KOPT-K1 (cell line): ENCODE results near the gene TAF4.

Experiments used
- H3K27ac ChIP-seq: fragments of 200-600 bp; sonication (generic); 2 replicates; pipeline ENCODE4 v1.5.1; 2016; ENCODE audit warnings: antibody characterized with exemption, mild to moderate bottlenecking, low read depth, low read length; ENCODE audit not compliant: poor library complexity, severe bottlenecking
- H3K36me3 ChIP-seq: fragments of 200-600 bp; sonication (generic); 2 replicates; pipeline ENCODE4 v1.5.1; 2017; ENCODE audit warnings: antibody characterized with exemption, mild to moderate bottlenecking, low read length, moderate library complexity; ENCODE audit not compliant: insufficient read depth
- H3K9me3 ChIP-seq: fragments of 200-600 bp; sonication (generic); 2 replicates; pipeline ENCODE4 v1.5.1; 2017; ENCODE audit warnings: antibody characterized with exemption, low read length, mild to moderate bottlenecking; ENCODE audit not compliant: insufficient read depth, poor library complexity, severe bottlenecking

TAF4 gene

DNA sequence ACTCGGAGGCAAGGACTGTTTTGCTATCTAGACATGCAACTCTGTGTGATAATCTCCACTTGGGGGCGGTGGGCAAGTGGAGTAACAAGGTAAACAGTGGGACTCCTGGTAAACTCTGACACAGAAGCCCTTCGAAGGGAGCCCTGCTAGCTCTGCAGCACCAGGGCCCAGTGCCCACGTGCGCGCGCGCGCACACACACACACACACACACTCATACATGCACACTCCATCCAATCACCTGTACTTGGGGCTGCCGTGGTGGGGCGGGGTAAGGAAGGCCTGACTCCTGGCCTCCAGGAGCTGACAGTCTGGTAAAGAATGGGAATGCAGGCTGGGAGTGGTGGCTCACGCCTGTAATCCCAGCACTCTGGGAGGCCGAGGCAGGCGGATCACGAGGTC, 36.4 kb downstream of the TAF4 start:
- H3K36me3 ChIP-seq: no peaks in the 10 kb centered on the region
- no peaks in the 10 kb centered on the region for H3K9me3 ChIP-seq
- no peak overlapping the region for H3K27ac ChIP-seq

DNA sequence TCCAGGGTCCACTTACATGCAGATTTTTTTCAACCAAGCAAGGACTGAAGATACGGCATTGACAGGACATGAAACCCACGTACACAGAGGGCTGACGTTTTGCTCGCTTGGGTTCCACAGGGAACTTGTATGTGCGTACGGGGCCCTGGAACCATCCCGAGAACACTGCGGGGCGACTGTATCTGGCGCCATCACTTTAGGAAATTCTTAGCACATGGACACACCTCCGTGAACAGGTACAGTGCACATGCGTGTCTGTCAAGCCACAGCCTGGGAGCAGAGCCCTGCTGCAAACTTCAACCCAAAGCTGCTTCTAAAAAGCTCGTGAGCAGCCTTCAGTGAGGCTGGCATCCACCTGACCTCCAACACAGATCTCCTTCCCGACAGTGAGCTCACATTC, 37.3 kb downstream of the TAF4 start:
- H3K27ac ChIP-seq: no peak overlapping the region
- no peaks in the 10 kb centered on the region for H3K9me3 ChIP-seq
- no peaks in the 10 kb centered on the region for H3K36me3 ChIP-seq

DNA sequence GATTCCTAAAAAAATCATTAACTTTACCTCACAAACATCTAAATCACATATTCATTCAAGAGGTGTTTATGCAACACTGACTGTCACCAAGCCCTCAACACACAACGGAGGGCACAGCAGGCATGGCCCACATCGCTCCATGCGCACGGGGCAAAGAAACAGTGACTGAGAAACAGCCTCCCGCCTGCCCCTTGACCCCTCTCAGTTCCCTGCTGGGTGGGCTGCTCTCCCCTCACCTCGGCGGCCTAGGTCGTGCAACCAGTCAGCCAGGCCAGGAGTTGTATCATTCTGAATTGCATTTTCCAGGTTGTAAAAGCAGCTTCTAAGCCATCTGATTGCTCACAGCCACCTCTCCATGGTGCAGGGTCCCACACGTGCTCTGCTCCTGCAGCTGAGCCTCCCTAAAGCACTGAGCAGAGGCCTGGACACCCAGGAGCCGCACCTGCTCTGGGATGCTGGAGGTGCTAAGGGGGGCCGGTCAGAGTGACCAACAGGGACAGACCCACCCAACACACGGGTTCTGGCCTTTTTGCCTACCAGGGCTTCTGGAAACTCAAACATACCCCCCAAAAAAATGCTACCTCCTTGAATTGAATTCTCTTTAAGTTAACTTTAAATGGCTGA, 37.9 kb downstream of the TAF4 start:
- Histone ChIP-seq H3K36me3 (no peaks in the 10 kb centered on the region), H3K9me3 (no peaks in the 10 kb centered on the region), H3K27ac (no peak overlapping the region)

DNA sequence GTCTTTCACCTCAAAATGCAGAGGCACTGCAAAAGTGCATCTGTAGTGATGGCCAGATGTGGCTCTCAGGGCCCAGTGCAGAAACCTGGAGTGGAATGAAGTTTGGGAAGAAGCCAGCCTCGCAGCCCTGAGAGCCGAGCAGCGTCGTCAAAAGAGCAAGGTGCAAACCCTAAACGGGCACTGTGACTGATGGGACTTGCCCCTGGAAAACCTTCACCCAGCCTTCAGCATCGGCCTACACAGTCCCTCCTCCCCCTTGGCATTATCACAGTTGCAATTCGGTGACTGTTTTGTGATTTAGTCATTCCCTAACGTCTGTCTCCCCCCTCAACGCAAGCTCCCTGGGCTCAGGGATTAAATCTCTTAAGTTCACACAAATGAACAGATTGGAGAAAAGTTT, 38.6 kb downstream of the TAF4 start:
- H3K36me3 ChIP-seq: no peaks in the 10 kb centered on the region
- H3K27ac ChIP-seq: no peak overlapping the region
- H3K9me3 ChIP-seq: no peaks in the 10 kb centered on the region

DNA sequence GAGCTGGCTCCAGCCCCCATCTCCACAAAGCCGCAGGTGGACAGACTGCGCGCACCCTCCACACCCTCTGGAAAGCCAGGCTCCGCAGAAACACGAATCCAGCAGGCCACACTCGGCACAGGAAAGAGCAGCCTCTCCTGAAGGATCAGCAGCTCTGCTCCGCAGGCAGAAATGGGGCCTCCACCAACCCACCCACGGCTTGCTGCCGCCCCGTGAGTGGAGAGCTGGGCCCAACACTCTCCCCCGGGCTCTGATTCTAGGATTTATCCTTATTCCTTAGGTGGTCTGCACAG, 39.2 kb downstream of the TAF4 start:
- Histone ChIP-seq H3K9me3 (no peaks in the 10 kb centered on the region), H3K36me3 (no peaks in the 10 kb centered on the region), H3K27ac (no peak overlapping the region)

DNA sequence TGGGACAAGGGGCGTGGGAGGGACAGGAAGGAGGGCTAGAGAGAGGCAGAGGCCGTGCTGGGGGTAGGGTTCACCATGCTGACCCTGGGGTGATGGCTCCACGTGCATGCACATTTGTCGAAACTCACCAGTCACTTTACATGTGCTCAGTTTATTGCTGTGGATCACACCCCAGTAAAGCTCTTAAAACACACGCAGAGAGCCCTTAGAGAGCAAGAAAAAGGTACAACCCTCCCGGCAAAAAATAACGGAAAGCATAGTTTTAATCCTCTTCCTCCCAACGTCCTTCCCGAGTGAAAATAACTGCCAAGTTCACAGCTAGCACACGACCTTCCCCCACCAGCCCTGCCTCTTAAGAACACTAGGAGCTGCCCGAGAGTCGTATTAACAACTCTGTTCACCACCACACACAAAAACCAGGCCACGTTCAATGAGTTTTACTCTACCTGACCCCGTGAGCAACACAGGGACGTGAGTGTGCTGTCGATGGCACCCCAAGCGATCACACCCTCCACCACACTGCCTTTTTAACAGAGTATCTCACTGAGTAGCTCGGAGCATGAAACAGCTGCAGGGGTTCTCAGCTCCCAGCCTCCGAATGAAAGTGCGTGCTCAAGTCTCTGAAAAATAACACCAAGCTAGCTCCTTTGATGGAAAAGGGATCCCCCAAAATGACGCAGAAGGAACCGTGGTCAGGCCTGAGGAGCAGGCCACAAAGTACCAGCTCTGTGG, 39.7 kb downstream of the TAF4 start:
- no peaks in the 10 kb centered on the region for H3K9me3 ChIP-seq
- H3K36me3 ChIP-seq: no peaks in the 10 kb centered on the region
- no peak overlapping the region for H3K27ac ChIP-seq

DNA sequence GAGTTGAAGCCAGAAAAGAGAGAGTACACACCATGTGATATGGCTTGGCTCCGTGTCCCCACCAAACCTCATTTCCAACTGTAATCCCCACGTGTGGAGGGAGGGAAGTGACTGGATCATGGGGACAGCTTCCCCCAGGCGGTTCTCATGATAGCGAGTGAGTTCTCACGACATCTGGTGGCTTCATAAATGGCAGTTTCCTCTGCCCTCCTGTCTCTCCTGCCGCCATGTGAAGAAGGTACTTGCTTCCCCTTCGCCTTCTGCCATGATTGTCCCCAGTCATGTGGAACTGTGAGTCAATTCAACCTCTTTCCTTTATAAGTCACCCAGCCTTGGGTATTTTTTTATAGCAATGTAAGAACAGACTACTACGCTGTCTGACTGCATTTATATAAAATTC, 40.3 kb downstream of the TAF4 start:
- no peaks in the 10 kb centered on the region for H3K9me3 ChIP-seq
- H3K36me3 ChIP-seq: no peaks in the 10 kb centered on the region
- no peak overlapping the region for H3K27ac ChIP-seq

DNA sequence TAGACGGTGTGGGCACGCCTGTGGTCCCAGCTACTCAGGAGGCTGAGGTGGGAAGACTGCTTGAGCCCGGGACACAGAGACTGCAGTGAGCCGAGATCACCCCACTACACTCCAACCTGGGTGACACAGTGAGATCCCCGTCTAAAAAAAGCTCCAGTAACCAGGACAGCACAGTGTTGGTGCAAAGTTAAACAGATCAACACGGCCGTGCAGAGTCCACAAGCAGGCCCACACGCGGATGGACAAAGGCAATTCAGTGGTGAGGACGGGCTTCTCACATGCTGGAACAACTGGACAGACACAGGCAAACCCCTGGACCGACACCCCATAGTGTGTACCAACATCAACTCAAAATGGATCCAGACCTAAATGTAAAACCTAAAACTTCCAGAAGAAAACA, 41.7 kb downstream of the TAF4 start:
- Histone ChIP-seq H3K36me3 (no peaks in the 10 kb centered on the region), H3K9me3 (no peaks in the 10 kb centered on the region), H3K27ac (no peak overlapping the region)

DNA sequence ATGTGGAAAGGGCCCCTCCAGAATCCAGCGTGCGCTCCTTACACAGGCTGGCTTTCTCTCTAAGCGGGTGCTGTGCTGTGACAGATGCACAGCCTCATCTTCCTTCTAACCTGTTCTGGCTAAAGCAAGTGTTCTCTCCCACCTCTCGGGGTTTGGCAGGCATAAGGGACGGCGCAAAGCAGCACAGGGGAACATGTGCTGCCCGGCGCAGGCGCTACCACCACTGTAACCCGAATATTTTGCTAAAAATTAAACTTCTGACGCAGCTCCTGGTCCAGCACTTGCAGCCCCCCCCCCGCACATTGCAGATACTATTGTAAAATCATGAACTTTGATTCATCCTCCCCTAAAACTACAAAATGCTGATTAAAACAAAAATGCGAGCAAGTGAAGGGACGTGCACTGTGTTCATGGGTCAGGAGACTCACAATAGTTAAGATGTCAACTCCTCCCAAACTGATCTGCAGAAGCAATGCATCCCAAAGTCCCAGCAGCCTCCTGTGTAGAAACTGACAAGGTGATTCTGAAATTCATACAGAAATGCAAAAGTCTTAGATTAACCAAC, 43.0 kb downstream of the TAF4 start:
- Histone ChIP-seq H3K36me3 (no peaks in the 10 kb centered on the region), H3K9me3 (no peaks in the 10 kb centered on the region), H3K27ac (no peak overlapping the region)

DNA sequence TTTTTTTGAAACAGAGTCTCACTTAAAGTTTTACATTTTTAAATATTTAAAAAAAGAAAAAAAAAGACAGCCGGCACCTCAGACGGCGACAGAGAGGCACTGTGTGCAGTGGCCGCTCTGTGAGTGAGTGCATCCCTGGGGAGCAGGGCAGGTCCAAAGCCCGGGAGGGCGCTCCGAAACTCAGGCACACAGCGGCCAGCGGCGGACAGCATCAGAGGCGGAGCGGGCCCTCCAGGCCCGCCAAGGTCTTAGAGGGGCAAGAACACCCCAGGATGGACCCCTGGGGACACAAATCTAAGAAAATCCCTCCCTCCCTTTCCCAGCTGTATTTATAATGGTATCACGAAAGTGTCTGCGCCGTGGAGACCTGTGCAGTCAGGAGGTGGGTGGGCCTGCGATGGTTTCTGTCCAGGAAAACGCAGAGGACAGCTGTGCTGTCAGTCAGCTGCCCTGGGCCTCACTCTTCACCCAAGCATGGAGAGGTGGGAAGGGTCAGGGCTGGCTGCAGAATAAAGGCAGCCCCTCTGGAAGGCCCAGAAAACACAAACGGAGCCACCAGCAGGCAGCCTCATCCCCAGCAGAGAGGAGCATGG, 43.8 kb downstream of the TAF4 start:
- no peak overlapping the region for H3K27ac ChIP-seq

DNA sequence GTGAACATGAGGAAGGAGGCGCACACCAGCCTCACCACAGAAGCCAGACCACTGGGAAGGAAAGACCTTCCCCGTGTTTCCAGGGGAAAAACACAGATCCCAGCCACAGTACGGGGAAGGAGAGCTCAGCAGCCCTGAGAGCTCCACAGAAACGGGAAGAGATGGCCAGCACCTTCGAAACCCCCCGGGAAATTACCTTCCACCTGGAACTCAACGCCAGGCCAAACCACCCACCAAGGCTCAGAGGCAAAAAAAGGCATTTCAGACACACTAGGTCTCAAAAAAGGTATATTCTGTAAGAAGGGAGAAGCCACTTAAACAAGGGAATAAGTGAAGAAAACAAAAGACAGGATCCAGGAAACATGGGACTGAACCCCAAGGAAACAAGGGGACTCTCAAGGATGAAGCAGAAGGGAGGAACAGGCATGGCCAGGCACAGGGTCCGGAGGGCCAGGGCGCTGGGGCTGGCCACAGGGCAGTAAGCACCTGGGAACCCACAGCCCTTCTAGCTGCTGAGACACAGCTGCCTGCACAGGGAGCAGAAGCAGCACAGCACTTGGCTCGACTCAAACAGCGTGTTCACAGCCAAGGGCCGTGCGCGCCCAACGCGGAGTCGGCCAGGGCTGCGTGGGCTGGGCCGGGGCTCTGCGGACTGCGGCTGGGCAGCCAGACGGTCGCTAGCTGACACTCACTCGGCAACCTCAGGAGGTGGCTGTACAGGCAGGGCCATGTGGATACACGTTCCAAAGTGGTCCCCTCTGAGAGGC, 44.6 kb downstream of the TAF4 start:
- no peaks in the 10 kb centered on the region for H3K9me3 ChIP-seq
- H3K27ac ChIP-seq: no peak overlapping the region
- no peaks in the 10 kb centered on the region for H3K36me3 ChIP-seq

More for the DNA sequence above, 43.8 kb downstream of the TAF4 start:
- Histone ChIP-seq H3K36me3 (no peaks in the 10 kb centered on the region), H3K9me3 (no peaks in the 10 kb centered on the region)

DNA sequence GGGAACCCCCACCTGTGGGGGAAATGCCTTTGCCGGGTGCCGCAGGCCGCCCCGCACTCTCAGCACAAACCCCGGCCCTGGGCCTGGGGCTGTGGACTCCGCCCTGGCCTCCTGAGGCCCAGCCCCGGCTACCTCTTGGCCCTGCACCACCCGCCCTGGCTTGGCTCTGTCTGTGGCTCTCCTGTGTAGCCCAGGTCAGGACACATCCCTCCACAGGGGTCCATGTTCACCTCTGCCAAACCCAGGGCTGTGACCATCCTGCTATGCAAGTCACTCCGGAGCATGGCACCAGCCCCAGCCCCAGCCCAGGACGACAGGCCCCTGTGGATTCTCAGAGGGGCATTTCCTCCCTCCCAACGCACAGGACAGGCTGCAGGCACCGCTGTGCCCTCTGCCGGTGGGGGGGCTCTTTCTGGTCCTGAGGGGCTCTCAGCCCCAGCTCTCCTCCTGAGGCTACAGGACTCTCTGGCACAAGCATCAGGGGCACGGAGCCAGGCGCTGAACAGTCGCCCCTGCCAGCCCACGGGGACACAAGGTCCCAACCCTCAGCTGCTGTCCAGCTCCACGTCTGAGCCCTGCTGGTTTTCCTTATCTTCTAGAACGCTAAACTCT, 45.7 kb downstream of the TAF4 start:
- Histone ChIP-seq H3K36me3 (no peaks in the 10 kb centered on the region), H3K27ac (no peak overlapping the region), H3K9me3 (no peaks in the 10 kb centered on the region)

DNA sequence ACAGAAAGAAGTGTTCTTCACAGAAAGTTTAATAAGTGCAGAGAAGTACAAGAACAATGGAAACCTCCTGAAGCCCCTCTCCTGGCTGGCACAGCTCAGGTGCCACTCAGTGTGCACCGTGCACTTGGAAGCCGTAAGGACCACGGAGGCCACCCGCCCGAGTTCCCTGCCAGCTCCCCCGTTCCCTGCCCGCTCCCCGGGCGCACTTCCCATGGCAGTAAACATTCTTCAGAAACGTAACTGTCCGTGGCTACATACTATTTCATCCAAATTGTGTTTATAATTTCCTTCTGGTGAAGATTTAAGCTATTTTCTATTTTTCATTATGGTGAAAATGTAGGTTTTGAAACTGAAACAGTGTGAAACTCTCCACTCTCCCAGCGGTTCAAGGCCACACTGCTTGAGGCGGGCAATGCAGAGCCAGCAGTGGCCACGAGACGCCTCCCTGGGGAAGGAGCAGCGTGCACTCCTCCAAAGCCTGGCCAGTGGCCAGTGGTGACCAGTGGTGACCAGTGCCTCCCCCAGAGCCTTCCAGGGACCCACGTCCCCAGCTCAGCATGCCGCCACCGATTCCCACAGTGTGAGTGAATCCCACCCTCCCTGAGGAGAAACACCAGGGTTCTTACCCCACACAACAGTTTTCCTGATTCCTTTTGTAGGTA, 46.4 kb downstream of the TAF4 start:
- H3K36me3 ChIP-seq: 0 out of 2 replicates have a peak, but pooled peaks cover 3% of the 10 kb centered on the region
- no peak overlapping the region for H3K27ac ChIP-seq
- H3K9me3 ChIP-seq: no peaks in the 10 kb centered on the region

DNA sequence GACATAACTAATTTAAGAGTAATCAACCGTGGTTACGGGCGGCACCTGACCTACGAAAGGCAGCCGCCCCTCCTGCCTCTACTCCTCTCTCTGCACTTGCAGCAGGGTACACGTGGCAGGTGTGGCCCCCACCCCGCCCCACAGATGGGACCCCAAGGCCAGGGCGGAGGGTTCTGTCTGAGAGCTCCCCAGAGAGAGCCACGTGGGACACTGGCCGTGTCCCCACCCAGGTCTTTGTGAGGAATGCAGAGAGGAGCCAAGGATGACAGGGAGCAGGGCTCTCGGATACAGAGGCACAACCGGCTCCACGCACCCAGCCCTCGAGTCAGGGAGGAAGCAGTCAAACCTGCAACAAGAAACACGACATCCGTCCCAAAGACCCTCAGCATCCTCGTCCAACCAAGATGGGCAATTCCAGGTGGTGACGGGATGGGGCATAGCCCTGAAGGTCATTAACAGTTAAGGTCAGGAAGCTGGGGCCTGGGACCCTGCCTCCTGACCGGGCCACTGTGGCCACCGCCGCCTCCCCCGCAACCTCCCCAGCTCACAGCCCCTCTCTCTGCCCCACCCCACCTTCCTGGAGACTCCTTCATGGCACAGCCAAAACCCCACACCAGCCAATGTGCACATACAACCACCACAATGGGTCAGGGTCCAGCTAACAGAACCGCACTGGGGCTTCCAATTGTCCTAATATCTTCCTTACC, 47.1 kb downstream of the TAF4 start:
- no peak overlapping the region for H3K27ac ChIP-seq
- H3K36me3 ChIP-seq: peaks cover 10% of the 10 kb centered on the region; the same call in 1 of the 2 replicates
- H3K9me3 ChIP-seq: no peaks in the 10 kb centered on the region
